Upper lobe of left lung (tissue), 6 donors: ENCODE results near the gene NNAT. TPM values are rescaled to one million over a fixed set of nuclear protein-coding genes. Genes with fewer than 3 reads are reported as not detected.

Experiments used
- ATAC-seq, 2 donors: fragments of 200-7000 bp; cut with Tn5 transposase; one replicate each; pipeline ENCODE4 v1.9.1; 2022; ENCODE audit warnings: mild to moderate bottlenecking in 2 of 2, moderate library complexity in 2 of 2; ENCODE audit not compliant: low FRiP score in 2 of 2
- DNase-seq, 2 donors: peaks; one replicate each; pipeline ENCODE4 v3.0.0-alpha.2; 2019 to 2020
- H3K27ac ChIP-seq, 4 donors: fragments of 200-600 bp; sonication (generic); one replicate each; pipeline ENCODE4 v1.5.1; 2016 to 2019
- H3K27me3 ChIP-seq, 4 donors: fragments of 200-600 bp; sonication (generic); one replicate each; pipeline ENCODE4 v1.5.1; 2017 to 2019
- H3K36me3 ChIP-seq, 4 donors: fragments of 200-600 bp; sonication (generic); one replicate each; pipeline ENCODE4 v1.5.1; 2016 to 2019
- H3K4me1 ChIP-seq, 4 donors: fragments of 200-600 bp; sonication (generic); one replicate each; pipeline ENCODE4 v1.5.1; 2018 to 2019
- H3K4me3 ChIP-seq, 4 donors: fragments of 200-600 bp; sonication (generic); one replicate each; pipeline ENCODE4 v1.5.1; 2017 to 2019; ENCODE audit warnings: mild to moderate bottlenecking in 2 of 4, moderate library complexity in 1 of 4
- H3K9me3 ChIP-seq, 4 donors: fragments of 200-600 bp; sonication (generic); one replicate each; pipeline ENCODE4 v1.5.1; 2018 to 2019
- CTCF ChIP-seq, 6 experiments: fragments of 450-650 bp in 4 of 6; fragments of 200-600 bp in 2 of 6; sonication (generic) in 2 of 6; IDR thresholded peaks; one replicate each; pipeline ENCODE4 v1.5.1; 2016 to 2019; ENCODE audit warnings: antibody characterized with exemption in 6 of 6
- EP300 ChIP-seq, 4 donors: sonication (generic); formaldehyde crosslinking; IDR thresholded peaks; one replicate each; pipeline ENCODE4 v1.5.1; 2017; ENCODE audit warnings: antibody characterized with exemption in 4 of 4, control low read depth in 2 of 4
- POLR2A ChIP-seq, 4 donors: fragments of 450-650 bp; IDR thresholded peaks; one replicate each; pipeline ENCODE4 v1.5.1; 2016 to 2017; ENCODE audit warnings: antibody characterized with exemption in 4 of 4, mild to moderate bottlenecking in 2 of 4
- POLR2AphosphoS5 ChIP-seq, 2 donors: sonication (generic); formaldehyde crosslinking; IDR thresholded peaks; one replicate each; pipeline ENCODE4 v1.5.1; 2017; ENCODE audit warnings: antibody characterized with exemption in 2 of 2
- WGBS, 2 donors: methylation state at CpG; one replicate each; pipeline ENCODE4 v1.1.5; 2017 to 2018; 5-methylcytosine and 5-hydroxymethylcytosine counted together
- total RNA-seq, 6 donors: library from RNA; depleted of rRNA in 4 of 6; stranded (reverse); fragments of >200 nt in 4 of 6; gene quantifications; one replicate each; pipeline versions ENCODE4 v1.1.0 to v1.2.1, GENCODE V29; 2016 to 2021
- donor health status: DM: no; HTN: no; CAD: no; lungs with moderate emphysema.
- donor health status: DM: no; HTN: yes; CAD: no; lungs with severe emphysema.

The NNAT gene
- total RNA-seq, 6 donors from 2014 or later: 0.66 to 1.2 (median 0.95) TPM; not detected in 2

- no peak for ATAC-seq
- 56 to 76% methylated on average over 6 of the region's 6 CpGs for WGBS, 2 donors
- Histone ChIP-seq H3K9me3 (no peaks in the 10 kb centered on the region), H3K27ac (peak overlapping the region in 1 of 4 donors; percentile 97), H3K4me1 (peaks cover 43 to 73% (median 47%) of the 10 kb centered on the region in 4 donors), H3K36me3 (peaks cover 0 to 4% (median 1%) of the 10 kb centered on the region in 4 donors), H3K4me3 (no peak overlapping the region), H3K27me3 (no peaks in the 10 kb centered on the region)
- TF ChIP-seq CTCF (IDR thresholded peaks at IDR 0.05) (no peak), POLR2AphosphoS5 (IDR thresholded peaks at IDR 0.05) (no peak), POLR2A (IDR thresholded peaks at IDR 0.05) (no peak)
- DNase-seq: peak in 1 of 2 donors; percentile 25
These were observed 4.0 kb downstream of the NNAT start for GRCh38 chr20:37524859-37525708.

- TF ChIP-seq EP300 (IDR thresholded peaks at IDR 0.05): no peak
- TF ChIP-seq POLR2A (IDR thresholded peaks at IDR 0.05): no peak
- no peak for TF ChIP-seq CTCF (IDR thresholded peaks at IDR 0.05)
- TF ChIP-seq POLR2AphosphoS5 (IDR thresholded peaks at IDR 0.05): no peak
- Histone ChIP-seq H3K36me3 (peaks cover 0 to 4% (median 1%) of the 10 kb centered on the region in 4 donors), H3K27me3 (no peaks in the 10 kb centered on the region), H3K9me3 (no peaks in the 10 kb centered on the region), H3K4me1 (peaks cover 37 to 67% (median 44%) of the 10 kb centered on the region in 4 donors), H3K27ac (peak overlapping the region; percentile 91 to 99 (median 97)), H3K4me3 (peak overlapping the region in 3 of 4 donors; percentile 98 to 100 (median 99))
- DNase-seq (peak in 1 of 2 donors; percentile 12), ATAC-seq (no peak)
- 63 to 78% methylated on average over 4 to 5 of the region's 5 CpGs for WGBS, 2 donors
These were observed 4.8 kb downstream of the NNAT start for GRCh38 chr20:37525810-37526209.

GRCh38 chr20:37526238-37526838, 5.3 kb downstream of the NNAT start:
- Histone ChIP-seq H3K4me1 (peaks cover 33 to 62% (median 42%) of the 10 kb centered on the region in 4 donors), H3K27me3 (no peaks in the 10 kb centered on the region), H3K9me3 (no peaks in the 10 kb centered on the region), H3K36me3 (no peaks in the 10 kb centered on the region), H3K27ac (peak overlapping the region; percentile 91 to 99 (median 97)), H3K4me3 (peak overlapping the region; percentile 50 to 100 (median 98))
- peak in 1 of 2 donors; percentile 42 for DNase-seq
- peak; percentile 11 to 17 for TF ChIP-seq POLR2AphosphoS5 (IDR thresholded peaks at IDR 0.05)
- no peak for TF ChIP-seq EP300 (IDR thresholded peaks at IDR 0.05)
- WGBS, 2 donors: 2 to 3% methylated on average over 9 to 10 of the region's 10 CpGs
- no peak for ATAC-seq

- peaks cover 26 to 55% (median 38%) of the 10 kb centered on the region in 4 donors for H3K4me1 ChIP-seq
- TF ChIP-seq POLR2A (IDR thresholded peaks at IDR 0.05) (no peak), CTCF (IDR thresholded peaks at IDR 0.05) (no peak), EP300 (IDR thresholded peaks at IDR 0.05) (no peak), POLR2AphosphoS5 (IDR thresholded peaks at IDR 0.05) (no peak)
- DNase-seq (peak in 1 of 2 donors; percentile 50), ATAC-seq (peak in 1 of 2 donors; percentile 58)
- peak overlapping the region; percentile 50 to 100 (median 98) for H3K4me3 ChIP-seq
- H3K27ac ChIP-seq: peak overlapping the region; percentile 91 to 99 (median 97)
- no peaks in the 10 kb centered on the region for H3K27me3 ChIP-seq
- no peaks in the 10 kb centered on the region for H3K36me3 ChIP-seq
- WGBS, 2 donors: 0 to 1% methylated on average over 15 to 24 of the region's 28 CpGs
- H3K9me3 ChIP-seq: no peaks in the 10 kb centered on the region
These were observed 6.0 kb downstream of the NNAT start for GRCh38 chr20:37526839-37527637.
